ENCODE data around the gene TRAPPC2. TPM values are rescaled to one million over a fixed set of nuclear protein-coding genes. Genes with fewer than 3 reads are reported as not detected.

The TRAPPC2 gene
- total and polyA plus RNA-seq, 4 donors = 3.1 to 12.3 (median 8.8) TPM

GRCh38 chrX:13752141-13752540 is 17.7 kb upstream of the TRAPPC2 start (continued):
- TF ChIP-seq, protein P1, sequence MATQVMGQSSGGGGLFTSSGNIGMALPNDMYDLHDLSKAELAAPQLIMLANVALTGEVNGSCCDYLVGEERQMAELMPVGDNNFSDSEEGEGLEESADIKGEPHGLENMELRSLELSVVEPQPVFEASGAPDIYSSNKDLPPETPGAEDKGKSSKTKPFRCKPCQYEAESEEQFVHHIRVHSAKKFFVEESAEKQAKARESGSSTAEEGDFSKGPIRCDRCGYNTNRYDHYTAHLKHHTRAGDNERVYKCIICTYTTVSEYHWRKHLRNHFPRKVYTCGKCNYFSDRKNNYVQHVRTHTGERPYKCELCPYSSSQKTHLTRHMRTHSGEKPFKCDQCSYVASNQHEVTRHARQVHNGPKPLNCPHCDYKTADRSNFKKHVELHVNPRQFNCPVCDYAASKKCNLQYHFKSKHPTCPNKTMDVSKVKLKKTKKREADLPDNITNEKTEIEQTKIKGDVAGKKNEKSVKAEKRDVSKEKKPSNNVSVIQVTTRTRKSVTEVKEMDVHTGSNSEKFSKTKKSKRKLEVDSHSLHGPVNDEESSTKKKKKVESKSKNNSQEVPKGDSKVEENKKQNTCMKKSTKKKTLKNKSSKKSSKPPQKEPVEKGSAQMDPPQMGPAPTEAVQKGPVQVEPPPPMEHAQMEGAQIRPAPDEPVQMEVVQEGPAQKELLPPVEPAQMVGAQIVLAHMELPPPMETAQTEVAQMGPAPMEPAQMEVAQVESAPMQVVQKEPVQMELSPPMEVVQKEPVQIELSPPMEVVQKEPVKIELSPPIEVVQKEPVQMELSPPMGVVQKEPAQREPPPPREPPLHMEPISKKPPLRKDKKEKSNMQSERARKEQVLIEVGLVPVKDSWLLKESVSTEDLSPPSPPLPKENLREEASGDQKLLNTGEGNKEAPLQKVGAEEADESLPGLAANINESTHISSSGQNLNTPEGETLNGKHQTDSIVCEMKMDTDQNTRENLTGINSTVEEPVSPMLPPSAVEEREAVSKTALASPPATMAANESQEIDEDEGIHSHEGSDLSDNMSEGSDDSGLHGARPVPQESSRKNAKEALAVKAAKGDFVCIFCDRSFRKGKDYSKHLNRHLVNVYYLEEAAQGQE (IDR thresholded peaks at IDR 0.05) = no peak

- TF ChIP-seq SP1 (IDR thresholded peaks at IDR 0.05) = no peak
- no peak for TF ChIP-seq RXRA (IDR thresholded peaks at IDR 0.05)
- TF ChIP-seq EGR1 (IDR thresholded peaks at IDR 0.05; ENCODE audit: low read depth in 2 of 2) = no peak
- no peak for TF ChIP-seq JUND (IDR thresholded peaks at IDR 0.05)
- TF ChIP-seq FOXA1 (IDR thresholded peaks at IDR 0.05) = no peak
- TF ChIP-seq YY1 (IDR thresholded peaks at IDR 0.05) = no peak
- TF ChIP-seq HNF4A (conservative IDR thresholded peaks at IDR 0.05) = no peak
- TF ChIP-seq, protein P2, sequence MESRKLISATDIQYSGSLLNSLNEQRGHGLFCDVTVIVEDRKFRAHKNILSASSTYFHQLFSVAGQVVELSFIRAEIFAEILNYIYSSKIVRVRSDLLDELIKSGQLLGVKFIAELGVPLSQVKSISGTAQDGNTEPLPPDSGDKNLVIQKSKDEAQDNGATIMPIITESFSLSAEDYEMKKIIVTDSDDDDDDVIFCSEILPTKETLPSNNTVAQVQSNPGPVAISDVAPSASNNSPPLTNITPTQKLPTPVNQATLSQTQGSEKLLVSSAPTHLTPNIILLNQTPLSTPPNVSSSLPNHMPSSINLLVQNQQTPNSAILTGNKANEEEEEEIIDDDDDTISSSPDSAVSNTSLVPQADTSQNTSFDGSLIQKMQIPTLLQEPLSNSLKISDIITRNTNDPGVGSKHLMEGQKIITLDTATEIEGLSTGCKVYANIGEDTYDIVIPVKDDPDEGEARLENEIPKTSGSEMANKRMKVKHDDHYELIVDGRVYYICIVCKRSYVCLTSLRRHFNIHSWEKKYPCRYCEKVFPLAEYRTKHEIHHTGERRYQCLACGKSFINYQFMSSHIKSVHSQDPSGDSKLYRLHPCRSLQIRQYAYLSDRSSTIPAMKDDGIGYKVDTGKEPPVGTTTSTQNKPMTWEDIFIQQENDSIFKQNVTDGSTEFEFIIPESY (IDR thresholded peaks at IDR 0.05) = no peak
- TF ChIP-seq, protein P1 (IDR thresholded peaks at IDR 0.05) = no peak
- TF ChIP-seq HNF4G (IDR thresholded peaks at IDR 0.05) = no peak
- no peak for TF ChIP-seq RAD21 (IDR thresholded peaks at IDR 0.05)
- no peak for TF ChIP-seq NR2F2 (IDR thresholded peaks at IDR 0.05)
- TF ChIP-seq ATF3 (IDR thresholded peaks at IDR 0.05) = no peak
- TF ChIP-seq, protein P3, sequence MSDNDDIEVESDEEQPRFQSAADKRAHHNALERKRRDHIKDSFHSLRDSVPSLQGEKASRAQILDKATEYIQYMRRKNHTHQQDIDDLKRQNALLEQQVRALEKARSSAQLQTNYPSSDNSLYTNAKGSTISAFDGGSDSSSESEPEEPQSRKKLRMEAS (IDR thresholded peaks at IDR 0.05) = no peak
- no peak for TF ChIP-seq FOXA2 (IDR thresholded peaks at IDR 0.05)
- no peak for TF ChIP-seq TAF1 (conservative IDR thresholded peaks at IDR 0.05)
- H3K9ac ChIP-seq (ENCODE audit: low read depth in 1 of 2, low read length in 2 of 2) = no peak overlapping the region
- no peak for DNase-seq (ENCODE audit: low spot score)
- H3K27ac ChIP-seq (ENCODE audit: low read depth in 1 of 2, low read length in 2 of 2) = no peak overlapping the region
- H3K36me3 ChIP-seq (ENCODE audit: control insufficient read depth in 4 of 4, insufficient read depth in 3 of 4, low read depth in 1 of 4, low read length in 3 of 4) = peaks cover 1 to 19% (median 3%) of the 10 kb centered on the region in 4 donors
- no peaks in the 10 kb centered on the region for H3K9me3 ChIP-seq (ENCODE audit: control insufficient read depth in 4 of 4, low read length in 3 of 4)
- H3K4me3 ChIP-seq (ENCODE audit: low read depth in 1 of 3, low read length in 3 of 3) = no peak overlapping the region
- H3K4me1 ChIP-seq (ENCODE audit: control insufficient read depth in 4 of 4, insufficient read depth in 4 of 4, low read length in 3 of 4) = no peaks in the 10 kb centered on the region
- H3K27me3 ChIP-seq (ENCODE audit: control insufficient read depth in 4 of 4, insufficient read depth in 4 of 4, low read length in 3 of 4) = no peaks in the 10 kb centered on the region
Observed at GRCh38 chrX:13750812-13751211, 16.4 kb upstream of the TRAPPC2 start.
